ENCODE measurements around the gene ATP2A1. TPM values are rescaled to one million over a fixed set of nuclear protein-coding genes. Genes with fewer than 3 reads are reported as not detected.

The ATP2A1 gene
- total and polyA plus RNA-seq, 2 of the 13 experiments (the other 11 are each of a cell fraction or from before 2014, with no cell fraction given) = 3.2 to 12.5 TPM

DNA sequence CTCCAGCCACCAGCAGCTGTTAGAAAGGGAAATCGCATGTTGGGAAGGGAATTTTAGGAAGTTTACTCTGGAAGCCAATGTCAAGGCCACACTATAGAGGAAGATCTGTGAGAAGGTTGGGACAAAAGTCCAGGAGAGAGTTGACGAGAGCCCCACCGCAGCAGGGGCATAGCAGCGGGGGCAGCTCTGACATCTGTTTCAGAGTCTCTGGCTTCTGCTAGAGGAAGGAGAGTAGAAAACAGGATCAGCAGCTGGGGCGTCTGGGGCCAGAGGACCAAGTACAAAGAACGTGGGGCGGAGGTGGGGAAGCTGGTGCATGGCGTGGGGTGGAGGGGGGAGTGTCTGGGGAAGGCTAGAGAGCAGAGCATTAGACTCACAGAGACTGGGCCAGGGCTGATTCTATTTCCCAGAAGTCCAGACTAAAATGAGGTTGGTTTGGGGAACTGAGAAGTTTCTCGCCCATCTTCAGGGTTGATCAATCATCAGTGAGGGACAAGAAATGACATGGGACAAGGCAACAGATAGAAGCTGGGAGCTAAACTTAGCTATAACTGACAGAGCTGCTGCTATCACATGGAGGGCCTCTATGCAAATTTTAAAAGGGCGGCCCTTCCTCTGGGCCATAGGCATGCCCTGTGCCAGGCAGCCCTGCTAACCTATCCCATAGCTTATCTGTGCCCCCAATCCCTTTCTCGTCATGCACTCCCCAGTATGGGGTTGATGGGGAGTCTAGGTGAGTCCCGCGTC lies 45.5 kb downstream of the ATP2A1 start (continued):
- TF ChIP-seq, protein P1, sequence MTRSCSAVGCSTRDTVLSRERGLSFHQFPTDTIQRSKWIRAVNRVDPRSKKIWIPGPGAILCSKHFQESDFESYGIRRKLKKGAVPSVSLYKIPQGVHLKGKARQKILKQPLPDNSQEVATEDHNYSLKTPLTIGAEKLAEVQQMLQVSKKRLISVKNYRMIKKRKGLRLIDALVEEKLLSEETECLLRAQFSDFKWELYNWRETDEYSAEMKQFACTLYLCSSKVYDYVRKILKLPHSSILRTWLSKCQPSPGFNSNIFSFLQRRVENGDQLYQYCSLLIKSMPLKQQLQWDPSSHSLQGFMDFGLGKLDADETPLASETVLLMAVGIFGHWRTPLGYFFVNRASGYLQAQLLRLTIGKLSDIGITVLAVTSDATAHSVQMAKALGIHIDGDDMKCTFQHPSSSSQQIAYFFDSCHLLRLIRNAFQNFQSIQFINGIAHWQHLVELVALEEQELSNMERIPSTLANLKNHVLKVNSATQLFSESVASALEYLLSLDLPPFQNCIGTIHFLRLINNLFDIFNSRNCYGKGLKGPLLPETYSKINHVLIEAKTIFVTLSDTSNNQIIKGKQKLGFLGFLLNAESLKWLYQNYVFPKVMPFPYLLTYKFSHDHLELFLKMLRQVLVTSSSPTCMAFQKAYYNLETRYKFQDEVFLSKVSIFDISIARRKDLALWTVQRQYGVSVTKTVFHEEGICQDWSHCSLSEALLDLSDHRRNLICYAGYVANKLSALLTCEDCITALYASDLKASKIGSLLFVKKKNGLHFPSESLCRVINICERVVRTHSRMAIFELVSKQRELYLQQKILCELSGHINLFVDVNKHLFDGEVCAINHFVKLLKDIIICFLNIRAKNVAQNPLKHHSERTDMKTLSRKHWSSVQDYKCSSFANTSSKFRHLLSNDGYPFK (CRISPR knock-in tag; IDR thresholded peaks at IDR 0.05; ENCODE audit: borderline replicate concordance) = no peak
- TF ChIP-seq ETS1 (CRISPR knock-in tag; IDR thresholded peaks at IDR 0.05) (no peak), CHD2 (IDR thresholded peaks at IDR 0.05; ENCODE audit: low read depth, low read length) (0 out of 2 replicates have a peak, but pooled peaks have one; percentile 25), ZBTB3 (CRISPR knock-in tag; IDR thresholded peaks at IDR 0.05; ENCODE audit: borderline replicate concordance, low read depth) (no peak), GATAD2A (CRISPR knock-in tag; IDR thresholded peaks at IDR 0.05) (peak; percentile 59; the same call in 1 of the 2 replicates), ZNF432 (CRISPR knock-in tag; IDR thresholded peaks at IDR 0.05; ENCODE audit: borderline replicate concordance) (no peak), FOXA3 (CRISPR knock-in tag; IDR thresholded peaks at IDR 0.05) (peak; percentile 69; the same call in 1 of the 2 replicates), ZNF850 (CRISPR knock-in tag; conservative IDR thresholded peaks at IDR 0.05) (no peak; the same call in 1 of the 2 replicates), ZNF550 (CRISPR knock-in tag; IDR thresholded peaks at IDR 0.05; ENCODE audit: borderline replicate concordance) (no peak), NCOR1 (IDR thresholded peaks at IDR 0.05; ENCODE audit: borderline replicate concordance, low read length) (peak; percentile 70; the same call in 1 of the 2 replicates), NCOA2 (CRISPR knock-in tag; IDR thresholded peaks at IDR 0.05) (peak; percentile 50; the same call in 1 of the 2 replicates), SOX13 (IDR thresholded peaks at IDR 0.05) (no peak), SOX13 (CRISPR knock-in tag; conservative IDR thresholded peaks at IDR 0.05 in 1 of 2, IDR thresholded peaks at IDR 0.05 in 1 of 2) (peak in 1 of 2 experiments; percentile 21; a peak in 1 of 4 replicates), ZNF737 (CRISPR knock-in tag; IDR thresholded peaks at IDR 0.05; ENCODE audit: borderline replicate concordance) (no peak), ZNF639 (CRISPR knock-in tag; conservative IDR thresholded peaks at IDR 0.05) (peak; percentile 63; the same call in 1 of the 2 replicates), SMC3 (IDR thresholded peaks at IDR 0.05; ENCODE audit: low read length) (no peak)
- TF ChIP-seq, protein P2, sequence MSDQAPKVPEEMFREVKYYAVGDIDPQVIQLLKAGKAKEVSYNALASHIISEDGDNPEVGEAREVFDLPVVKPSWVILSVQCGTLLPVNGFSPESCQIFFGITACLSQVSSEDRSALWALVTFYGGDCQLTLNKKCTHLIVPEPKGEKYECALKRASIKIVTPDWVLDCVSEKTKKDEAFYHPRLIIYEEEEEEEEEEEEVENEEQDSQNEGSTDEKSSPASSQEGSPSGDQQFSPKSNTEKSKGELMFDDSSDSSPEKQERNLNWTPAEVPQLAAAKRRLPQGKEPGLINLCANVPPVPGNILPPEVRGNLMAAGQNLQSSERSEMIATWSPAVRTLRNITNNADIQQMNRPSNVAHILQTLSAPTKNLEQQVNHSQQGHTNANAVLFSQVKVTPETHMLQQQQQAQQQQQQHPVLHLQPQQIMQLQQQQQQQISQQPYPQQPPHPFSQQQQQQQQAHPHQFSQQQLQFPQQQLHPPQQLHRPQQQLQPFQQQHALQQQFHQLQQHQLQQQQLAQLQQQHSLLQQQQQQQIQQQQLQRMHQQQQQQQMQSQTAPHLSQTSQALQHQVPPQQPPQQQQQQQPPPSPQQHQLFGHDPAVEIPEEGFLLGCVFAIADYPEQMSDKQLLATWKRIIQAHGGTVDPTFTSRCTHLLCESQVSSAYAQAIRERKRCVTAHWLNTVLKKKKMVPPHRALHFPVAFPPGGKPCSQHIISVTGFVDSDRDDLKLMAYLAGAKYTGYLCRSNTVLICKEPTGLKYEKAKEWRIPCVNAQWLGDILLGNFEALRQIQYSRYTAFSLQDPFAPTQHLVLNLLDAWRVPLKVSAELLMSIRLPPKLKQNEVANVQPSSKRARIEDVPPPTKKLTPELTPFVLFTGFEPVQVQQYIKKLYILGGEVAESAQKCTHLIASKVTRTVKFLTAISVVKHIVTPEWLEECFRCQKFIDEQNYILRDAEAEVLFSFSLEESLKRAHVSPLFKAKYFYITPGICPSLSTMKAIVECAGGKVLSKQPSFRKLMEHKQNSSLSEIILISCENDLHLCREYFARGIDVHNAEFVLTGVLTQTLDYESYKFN (CRISPR knock-in tag; conservative IDR thresholded peaks at IDR 0.05) = peak; percentile 92

All from HepG2 (cell line).